Endothelial cell of umbilical vein (primary cell): ENCODE results near the gene THOP1. TPM values are rescaled to one million over a fixed set of nuclear protein-coding genes. Genes with fewer than 3 reads are reported as not detected.

Source experiments
- BruUV-seq: library from RNA; stranded (reverse); fragments of 400-500 nt; replicated peaks from 2 replicates; lab custom pipeline; 2021; lab: Mats Ljungman, UMichigan
- CTCF ChIA-PET: fragments of 300-600, 350-600 bp; sonication (Branson Sonifier 250); formaldehyde crosslinking; loops from one replicate; lab custom pipeline; 2021; ENCODE audit warnings: antibody characterized with exemption, inconsistent platforms; lab: Charles Lee
- POLR2A ChIA-PET: fragments of 300-600, 350-600 bp; sonication (Branson Sonifier 250); formaldehyde crosslinking; loops from one replicate; lab custom pipeline; 2021; ENCODE audit warnings: antibody characterized with exemption, inconsistent platforms; lab: Charles Lee
- DNase-seq: peaks from one replicate; pipeline ENCODE4 v3.0.0-alpha.2; 2011; ENCODE audit warnings: low read depth, low spot score
- FAIRE-seq: peaks from 2 replicates; lab custom pipeline; 2011; peaks lifted over from hg19 to GRCh38; lab: Jason Lieb, UNC
- H2AFZ ChIP-seq: 2 replicates; pipeline ENCODE4 v1.6.0; 2012; ENCODE audit warnings: low read depth, low read length, control low read depth, inconsistent platforms
- H3K27ac ChIP-seq: 2 replicates; pipeline ENCODE4 v1.5.1; 2011; ENCODE audit warnings: low read depth, mild to moderate bottlenecking, control low read depth, low read length, moderate library complexity; ENCODE audit not compliant: insufficient read depth
- H3K27me3 ChIP-seq, 2 experiments: 2 replicates each; pipeline versions ENCODE4 v1.6.0 to v1.6.1; 2011; ENCODE audit warnings: low read length in 2 of 2, mixed read lengths in 1 of 2; ENCODE audit not compliant: control insufficient read depth in 2 of 2, insufficient read depth in 2 of 2
- H3K36me3 ChIP-seq, 2 experiments: 2 replicates in 1 of 2; 3 replicates in 1 of 2; pipeline ENCODE4 v1.5.1; 2011; ENCODE audit warnings: low read length in 2 of 2, mild to moderate bottlenecking in 1 of 2, moderate library complexity in 1 of 2; ENCODE audit not compliant: control insufficient read depth in 2 of 2, insufficient read depth in 2 of 2; ENCODE audit errors: extremely low read depth in 1 of 2
- H3K4me1 ChIP-seq: 3 replicates; pipeline ENCODE4 v1.5.1; 2011; ENCODE audit warnings: mild to moderate bottlenecking, low read length; ENCODE audit not compliant: control insufficient read depth, insufficient read depth; ENCODE audit errors: extremely low read depth
- H3K4me2 ChIP-seq: 2 replicates; pipeline ENCODE4 v1.6.1; 2011; ENCODE audit warnings: low read length, control low read depth, mixed read lengths; ENCODE audit not compliant: insufficient read depth
- H3K4me3 ChIP-seq, 3 experiments: fragments of 200-600 bp in 1 of 3; sonication (generic), shearing (Covaris generic) in 1 of 3; replicated peaks in 1 of 3; 2 replicates each; pipeline ENCODE4 v1.5.1; 2011 to 2016; ENCODE audit warnings: control low read depth in 3 of 3, low read length in 3 of 3, mild to moderate bottlenecking in 2 of 3, inconsistent platforms in 1 of 3, low read depth in 1 of 3, moderate library complexity in 1 of 3; ENCODE audit not compliant: insufficient read depth in 1 of 3
- H3K79me2 ChIP-seq: 2 replicates; pipeline ENCODE4 v1.6.0; 2012; ENCODE audit warnings: low read length, inconsistent platforms; ENCODE audit not compliant: control insufficient read depth, insufficient read depth
- H3K9ac ChIP-seq: replicated peaks from 2 replicates; pipeline ENCODE3; 2011; ENCODE audit warnings: low read length, control low read depth; ENCODE audit not compliant: insufficient read depth; ENCODE audit errors: extremely low read depth
- H3K9me1 ChIP-seq: replicated peaks from 3 replicates; pipeline ENCODE4 v1.6.0; 2011; ENCODE audit warnings: mild to moderate bottlenecking, low read length; ENCODE audit not compliant: control insufficient read depth, insufficient read depth; ENCODE audit errors: extremely low read depth
- H3K9me3 ChIP-seq: replicated peaks from 2 replicates; pipeline ENCODE4 v1.5.1; 2012; ENCODE audit warnings: low read length, inconsistent platforms; ENCODE audit not compliant: control insufficient read depth, insufficient read depth
- H4K20me1 ChIP-seq: replicated peaks from 2 replicates; pipeline ENCODE3; 2011; ENCODE audit warnings: mild to moderate bottlenecking, low read length; ENCODE audit not compliant: control insufficient read depth, insufficient read depth; ENCODE audit errors: extremely low read depth
- CTCF ChIP-seq, 2 donors: IDR thresholded peaks; 1 replicate in 1 of 2; 2 replicates in 1 of 2; pipeline ENCODE4 v1.5.1; 2011; ENCODE audit warnings: low read length in 2 of 2, mild to moderate bottlenecking in 2 of 2, moderate library complexity in 2 of 2, control low read depth in 1 of 2, inconsistent platforms in 1 of 2, low read depth in 1 of 2; ENCODE audit not compliant: insufficient read depth in 1 of 2; ENCODE audit errors: extremely low read depth in 1 of 2
- EZH2 ChIP-seq: IDR thresholded peaks from 2 replicates; pipeline ENCODE4 v1.6.1; 2012; ENCODE audit warnings: borderline replicate concordance, low read depth, mild to moderate bottlenecking, moderate library complexity, low read length, inconsistent platforms; ENCODE audit not compliant: severe bottlenecking
- FOS ChIP-seq: IDR thresholded peaks from 2 replicates; pipeline ENCODE4 v1.6.1; 2011; ENCODE audit warnings: mild to moderate bottlenecking, low read length, moderate library complexity, borderline replicate concordance; ENCODE audit not compliant: insufficient read depth
- GATA2 ChIP-seq: IDR thresholded peaks from 2 replicates; pipeline ENCODE4 v1.7.0; 2011; ENCODE audit warnings: low read depth, mild to moderate bottlenecking, moderate library complexity, mixed read lengths, low read length; ENCODE audit not compliant: insufficient read length, insufficient read depth
- JUN ChIP-seq: IDR thresholded peaks from 2 replicates; pipeline ENCODE4 v1.6.1; 2011; ENCODE audit warnings: borderline replicate concordance, low read depth; ENCODE audit not compliant: insufficient read length, insufficient read depth
- MYC ChIP-seq: IDR thresholded peaks from one replicate; pipeline ENCODE4 v1.6.1; 2011; ENCODE audit warnings: mild to moderate bottlenecking, low read depth, low read length
- POLR2A ChIP-seq: IDR thresholded peaks from 2 replicates; pipeline ENCODE4 v1.6.1; 2012; ENCODE audit warnings: low read depth, mild to moderate bottlenecking, control low read depth, low read length
- POLR2AphosphoS5 ChIP-seq: IDR thresholded peaks from 2 replicates; pipeline ENCODE4 v1.6.1; 2012; ENCODE audit warnings: low read depth, mild to moderate bottlenecking, control low read depth, low read length, moderate library complexity; ENCODE audit not compliant: insufficient read depth
- dilution Hi-C: fragments of 300-500 bp; cut with MboI; formaldehyde crosslinking; loops from one replicate; pipeline ENCODE4 v1.15.0; 2019; ENCODE audit warnings: low sequenced_read_pairs; ENCODE audit not compliant: extremely low pct_ligation_motif_present
- intact Hi-C: fragments of 100-400 bp; cut with micrococcal nuclease; formaldehyde crosslinking; loops from one replicate; pipeline ENCODE4 v1.10.0; 2022
- polyA plus RNA-seq, 4 experiments: library from polyadenylated mRNA; depleted of rRNA in 3 of 4; stranded (reverse) in 3 of 4; unstranded in 1 of 4; fragments of >200 nt; gene quantifications; 2 replicates each; pipeline versions ENCODE4 v1.2.1 to v1.2.3, GENCODE V29; 2011 to 2012; ENCODE audit warnings: missing spikeins in 1 of 4
- total RNA-seq: library from RNA; stranded (reverse); gene quantifications from 2 replicates; pipeline ENCODE4 v1.2.3, GENCODE V29; 2021
- TF ChIP-seq, protein P1 (sequence below): IDR thresholded peaks from 2 replicates; pipeline ENCODE4 v1.6.1; 2011; ENCODE audit not compliant: insufficient read depth, insufficient read length

The THOP1 gene
- total and polyA plus RNA-seq, 2 donors (not counting 3 experiments of a cell fraction or from before 2014, with no cell fraction given): 88.0 to 115 TPM

GRCh38 chr19:2827022-2827421, 41.7 kb downstream of the THOP1 start:
- intact Hi-C loops (no loop called here), dilution Hi-C loops (no loop called here)
- DNase-seq: no peak
- Histone ChIP-seq H3K36me3 (peaks cover 0 to 3% of the 10 kb centered on the region in 2 experiments), H3K4me1 (no peaks in the 10 kb centered on the region), H3K79me2 (no peaks in the 10 kb centered on the region), H4K20me1 (no peaks in the 10 kb centered on the region), H2AFZ (no peak overlapping the region), H3K9me1 (no peaks in the 10 kb centered on the region), H3K4me3 (no peak overlapping the region), H3K9me3 (no peaks in the 10 kb centered on the region), H3K4me2 (no peak overlapping the region), H3K27ac (no peak overlapping the region), H3K27me3 (no peaks in the 10 kb centered on the region), H3K9ac (no peak overlapping the region)
- BruUV-seq: no TSS peak
- TF ChIP-seq GATA2: no peak
- no peak for TF ChIP-seq FOS
- TF ChIP-seq POLR2A: no peak
- TF ChIP-seq POLR2AphosphoS5: no peak
- no peak for TF ChIP-seq MYC
- TF ChIP-seq, protein P1, sequence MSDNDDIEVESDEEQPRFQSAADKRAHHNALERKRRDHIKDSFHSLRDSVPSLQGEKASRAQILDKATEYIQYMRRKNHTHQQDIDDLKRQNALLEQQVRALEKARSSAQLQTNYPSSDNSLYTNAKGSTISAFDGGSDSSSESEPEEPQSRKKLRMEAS: no peak
- no peak for TF ChIP-seq EZH2
- no peak for TF ChIP-seq JUN
- TF ChIP-seq CTCF (IDR thresholded peaks at IDR 0.05; ENCODE audit: extremely low read depth in 1 of 2, insufficient read depth in 1 of 2, low read depth in 1 of 2, low read length in 2 of 2): no peak
- ChIA-PET POLR2A (no interaction called here), CTCF (no interaction called here)
- FAIRE-seq: no peak
